Vagina (tissue), 2 donors: ENCODE results near the gene CCNQ.

Experiments
- POLR2AphosphoS5 ChIP-seq, 2 donors: sonication (generic); formaldehyde crosslinking; IDR thresholded peaks; one replicate each; pipeline ENCODE4 v1.9.0; 2017; ENCODE audit warnings: antibody characterized with exemption in 2 of 2, mild to moderate bottlenecking in 2 of 2, low read depth in 1 of 2; ENCODE audit not compliant: insufficient read depth in 1 of 2
- TF ChIP-seq, protein P1 (sequence below), 3 experiments: fragments of 450-650 bp in 2 of 3; fragments of 200-600 bp in 1 of 3; sonication (generic) in 1 of 3; IDR thresholded peaks; one replicate each; pipeline ENCODE4 v1.5.1; 2017 to 2019; ENCODE audit warnings: antibody characterized with exemption in 3 of 3, mild to moderate bottlenecking in 2 of 3, moderate library complexity in 2 of 3

DNA sequence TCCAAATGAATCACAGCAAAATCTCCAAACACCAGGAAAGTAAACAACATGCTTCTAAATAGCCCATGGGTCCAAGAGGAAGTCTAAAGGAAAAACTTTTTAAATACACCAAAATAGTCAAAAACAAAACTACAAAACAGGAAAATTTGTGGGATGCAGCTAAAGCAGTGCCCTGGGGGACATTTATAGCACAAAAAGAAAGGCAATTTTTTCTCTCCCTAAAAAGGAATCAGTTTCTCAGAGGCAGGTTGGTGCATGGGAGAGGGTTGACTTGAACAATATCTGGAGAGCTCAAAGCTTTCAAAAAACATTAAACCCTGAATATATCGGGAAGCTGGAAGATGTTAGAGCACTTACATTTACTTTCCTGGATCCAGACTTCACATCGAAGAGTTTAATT, 32.4 kb upstream of the CCNQ start:
- TF ChIP-seq, protein P1, sequence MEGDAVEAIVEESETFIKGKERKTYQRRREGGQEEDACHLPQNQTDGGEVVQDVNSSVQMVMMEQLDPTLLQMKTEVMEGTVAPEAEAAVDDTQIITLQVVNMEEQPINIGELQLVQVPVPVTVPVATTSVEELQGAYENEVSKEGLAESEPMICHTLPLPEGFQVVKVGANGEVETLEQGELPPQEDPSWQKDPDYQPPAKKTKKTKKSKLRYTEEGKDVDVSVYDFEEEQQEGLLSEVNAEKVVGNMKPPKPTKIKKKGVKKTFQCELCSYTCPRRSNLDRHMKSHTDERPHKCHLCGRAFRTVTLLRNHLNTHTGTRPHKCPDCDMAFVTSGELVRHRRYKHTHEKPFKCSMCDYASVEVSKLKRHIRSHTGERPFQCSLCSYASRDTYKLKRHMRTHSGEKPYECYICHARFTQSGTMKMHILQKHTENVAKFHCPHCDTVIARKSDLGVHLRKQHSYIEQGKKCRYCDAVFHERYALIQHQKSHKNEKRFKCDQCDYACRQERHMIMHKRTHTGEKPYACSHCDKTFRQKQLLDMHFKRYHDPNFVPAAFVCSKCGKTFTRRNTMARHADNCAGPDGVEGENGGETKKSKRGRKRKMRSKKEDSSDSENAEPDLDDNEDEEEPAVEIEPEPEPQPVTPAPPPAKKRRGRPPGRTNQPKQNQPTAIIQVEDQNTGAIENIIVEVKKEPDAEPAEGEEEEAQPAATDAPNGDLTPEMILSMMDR (IDR thresholded peaks at IDR 0.05), result no peak
- TF ChIP-seq POLR2AphosphoS5 (IDR thresholded peaks at IDR 0.05; ENCODE audit: insufficient read depth in 1 of 2, low read depth in 1 of 2), result no peak
